GM19238 (cell line): ENCODE results near the gene AACS.
"Not testable (repeated sequence)": the region's sequence is repeated elsewhere in the genome, so short reads cannot be mapped to it uniquely, and the experiment has no call there.

Experiments used
- DNase-seq: peaks from one replicate; pipeline ENCODE4 v3.0.0; 2011; ENCODE audit warnings: low spot score; ENCODE audit not compliant: insufficient read length

AACS gene, protein sequence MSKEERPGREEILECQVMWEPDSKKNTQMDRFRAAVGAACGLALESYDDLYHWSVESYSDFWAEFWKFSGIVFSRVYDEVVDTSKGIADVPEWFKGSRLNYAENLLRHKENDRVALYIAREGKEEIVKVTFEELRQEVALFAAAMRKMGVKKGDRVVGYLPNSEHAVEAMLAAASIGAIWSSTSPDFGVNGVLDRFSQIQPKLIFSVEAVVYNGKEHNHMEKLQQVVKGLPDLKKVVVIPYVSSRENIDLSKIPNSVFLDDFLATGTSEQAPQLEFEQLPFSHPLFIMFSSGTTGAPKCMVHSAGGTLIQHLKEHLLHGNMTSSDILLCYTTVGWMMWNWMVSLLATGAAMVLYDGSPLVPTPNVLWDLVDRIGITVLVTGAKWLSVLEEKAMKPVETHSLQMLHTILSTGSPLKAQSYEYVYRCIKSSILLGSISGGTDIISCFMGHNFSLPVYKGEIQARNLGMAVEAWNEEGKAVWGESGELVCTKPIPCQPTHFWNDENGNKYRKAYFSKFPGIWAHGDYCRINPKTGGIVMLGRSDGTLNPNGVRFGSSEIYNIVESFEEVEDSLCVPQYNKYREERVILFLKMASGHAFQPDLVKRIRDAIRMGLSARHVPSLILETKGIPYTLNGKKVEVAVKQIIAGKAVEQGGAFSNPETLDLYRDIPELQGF

DNA sequence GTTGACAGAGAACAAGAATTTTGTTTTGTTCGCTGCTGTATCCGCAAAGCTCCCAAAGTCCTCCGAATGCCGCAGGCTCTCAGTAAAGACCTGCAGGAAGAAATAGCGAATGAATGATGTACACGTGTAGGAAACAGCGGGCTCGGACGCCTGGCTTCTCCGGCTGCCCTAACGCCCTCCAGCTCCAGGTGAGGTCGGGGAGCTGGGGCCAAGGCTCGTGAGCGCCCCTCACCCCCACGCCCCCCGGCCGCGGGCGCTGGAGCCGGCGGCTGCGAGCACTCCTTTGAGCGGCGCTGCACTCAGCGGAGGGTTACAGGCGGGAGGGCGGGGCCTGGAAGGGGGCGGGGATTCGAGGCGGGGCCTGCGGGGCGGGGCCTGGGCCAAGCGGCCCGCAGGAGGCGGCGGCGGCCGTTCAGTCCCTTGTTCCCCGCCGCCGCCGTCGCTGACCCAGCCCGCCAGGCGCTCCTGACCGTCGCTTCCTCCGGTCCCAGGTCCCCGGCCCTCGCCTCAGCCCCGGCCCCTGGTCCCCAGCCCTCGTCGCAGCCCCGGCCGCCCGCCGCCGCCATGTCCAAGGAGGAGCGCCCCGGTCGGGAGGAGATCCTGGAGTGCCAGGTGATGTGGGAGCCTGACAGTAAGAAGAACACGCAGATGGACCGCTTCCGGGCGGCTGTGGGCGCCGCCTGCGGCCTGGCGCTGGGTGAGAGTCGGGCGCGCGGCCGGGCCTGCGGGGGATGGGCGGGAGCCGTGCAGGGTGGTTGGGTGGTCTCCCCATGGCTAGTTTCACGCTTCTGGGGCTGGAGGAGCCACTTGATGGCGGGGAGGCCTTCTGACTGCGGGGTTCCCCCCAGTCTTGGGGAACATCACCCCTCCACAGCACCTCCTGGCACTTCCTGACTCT, at the start of gene AACS:
AACS (plus strand) TSS at position 415 of the 898 bp plus-strand sequence; CDS start at position 565, 150 bp downstream.
- peak; percentile 94 for DNase-seq

DNA sequence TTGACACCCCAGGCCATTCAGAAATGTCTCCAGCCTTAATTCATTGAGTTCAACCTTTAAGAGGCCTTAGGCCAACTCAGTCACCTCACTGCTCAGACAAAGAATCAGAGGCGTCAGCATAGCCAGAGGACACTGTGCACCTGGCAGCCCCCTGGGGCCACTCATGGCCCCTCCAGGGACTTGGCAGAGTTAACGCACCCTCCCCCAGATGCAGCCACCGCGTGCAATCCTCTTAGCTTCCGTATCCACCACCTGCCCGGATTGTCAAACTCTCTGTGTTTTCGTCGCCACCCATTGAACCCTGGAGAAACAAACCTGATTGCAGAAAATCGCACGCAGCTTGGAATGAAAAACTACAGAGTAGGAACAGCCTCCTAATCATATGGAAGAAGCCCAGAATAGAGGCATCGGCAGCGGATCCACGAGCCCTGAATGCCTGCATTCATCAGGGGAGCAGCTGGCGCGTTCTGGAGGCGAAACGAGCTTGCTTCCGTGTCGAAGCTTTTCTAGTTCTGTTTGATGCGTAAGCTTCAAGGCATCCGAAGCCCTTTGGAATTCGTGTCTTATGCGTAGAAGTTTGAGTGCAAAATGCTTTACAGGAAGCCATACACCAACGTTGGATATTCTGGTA, 49.4 kb upstream of the AACS start:
- no peak for DNase-seq

DNA sequence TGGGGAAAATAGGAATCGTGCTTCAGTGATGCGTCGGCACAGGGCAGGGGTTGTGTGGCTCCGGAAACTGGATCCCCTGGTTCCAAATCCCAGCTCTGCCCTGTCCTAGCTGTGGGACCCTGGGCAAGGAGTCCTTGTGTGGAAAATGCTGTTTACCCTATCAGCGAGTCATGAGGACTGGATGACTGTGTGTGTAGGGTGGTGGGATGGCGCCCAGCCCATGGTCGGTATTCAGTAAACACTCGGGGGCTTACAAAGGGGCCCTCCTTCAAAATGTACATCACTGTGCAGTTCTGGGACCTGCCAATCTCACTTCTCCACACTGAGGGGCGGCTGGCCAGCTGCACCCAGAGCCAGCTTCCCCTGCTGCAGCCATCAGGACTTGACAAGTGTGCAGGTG, 47.4 kb upstream of the AACS start:
- no peak for DNase-seq

DNA sequence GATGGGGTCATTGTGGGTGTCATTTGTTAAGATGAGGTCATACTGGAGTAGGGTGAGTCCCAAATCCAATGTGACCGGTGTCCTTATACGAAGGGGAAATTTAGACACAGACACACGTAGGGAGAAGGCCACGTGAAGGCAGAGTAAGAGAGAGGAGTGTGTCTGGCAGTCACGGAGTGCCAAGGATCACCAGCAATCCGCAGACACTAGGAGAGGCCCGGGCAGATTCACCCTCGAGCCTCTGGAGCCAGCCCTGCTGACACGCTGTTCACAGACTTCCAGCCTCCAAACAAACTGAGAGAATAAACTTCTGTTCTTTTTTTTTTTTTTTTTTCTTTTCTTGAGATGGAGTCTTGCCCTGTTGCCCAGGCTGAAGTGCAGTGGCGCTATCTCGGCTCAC, 46.9 kb upstream of the AACS start:
- DNase-seq = no peak

DNA sequence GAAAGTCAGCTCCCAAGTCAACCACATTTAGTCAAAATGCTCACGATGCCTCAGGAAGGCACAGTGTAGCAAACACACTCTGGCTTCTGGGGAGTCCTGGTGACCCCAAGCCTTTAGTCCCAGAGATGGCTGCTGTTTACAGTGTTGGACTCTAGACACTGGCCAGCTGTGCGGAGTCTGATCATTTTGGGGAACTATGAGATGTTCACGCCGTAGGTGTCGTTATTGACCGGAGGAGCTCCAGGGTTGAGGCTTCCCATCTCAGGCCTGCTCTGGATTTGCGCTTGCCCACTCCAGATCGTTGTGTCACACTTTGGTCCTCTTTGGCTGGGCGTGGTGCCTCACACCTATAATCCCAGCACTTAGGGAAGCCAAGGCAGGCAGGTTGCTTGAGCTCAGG, 44.1 kb upstream of the AACS start:
- DNase-seq = no peak

DNA sequence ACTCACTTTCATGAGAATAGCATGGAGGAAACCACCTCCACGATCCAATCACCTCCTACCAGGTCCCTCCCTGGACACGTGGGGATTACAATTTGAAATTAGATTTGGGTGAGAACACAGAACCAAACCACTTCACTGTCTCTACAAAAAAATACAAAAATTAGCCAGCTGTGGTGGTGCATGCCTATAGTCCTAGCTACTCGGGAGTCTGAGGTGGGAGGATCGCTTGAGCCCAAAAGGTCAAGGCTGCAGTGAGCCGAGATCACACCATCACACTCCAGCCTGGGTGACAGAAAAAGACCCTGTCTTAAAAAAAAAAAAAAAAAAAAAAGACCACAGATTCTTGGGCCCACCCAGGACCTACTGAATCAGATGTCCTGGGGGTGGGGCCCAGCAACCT, 43.5 kb upstream of the AACS start:
- no peak for DNase-seq

DNA sequence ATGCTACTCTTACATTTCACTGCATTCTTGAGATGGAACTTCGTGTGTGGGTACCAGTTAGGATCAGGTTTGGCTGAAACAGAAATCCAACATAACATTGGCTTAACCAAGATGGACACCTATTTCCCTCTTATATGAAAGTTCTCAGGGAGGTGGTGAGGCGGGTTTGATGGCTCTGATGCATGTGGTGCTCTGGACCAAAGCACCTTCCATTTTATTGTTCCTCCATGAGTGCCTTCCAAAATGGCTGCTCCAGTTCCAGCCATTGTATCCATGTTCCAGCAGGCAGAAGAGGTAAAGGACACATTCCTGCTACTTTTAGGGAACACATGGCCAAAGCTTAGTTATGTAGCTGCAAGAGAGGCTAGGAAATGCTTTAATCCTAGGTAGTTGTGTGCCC, 42.2 kb upstream of the AACS start:
- DNase-seq = no peak

DNA sequence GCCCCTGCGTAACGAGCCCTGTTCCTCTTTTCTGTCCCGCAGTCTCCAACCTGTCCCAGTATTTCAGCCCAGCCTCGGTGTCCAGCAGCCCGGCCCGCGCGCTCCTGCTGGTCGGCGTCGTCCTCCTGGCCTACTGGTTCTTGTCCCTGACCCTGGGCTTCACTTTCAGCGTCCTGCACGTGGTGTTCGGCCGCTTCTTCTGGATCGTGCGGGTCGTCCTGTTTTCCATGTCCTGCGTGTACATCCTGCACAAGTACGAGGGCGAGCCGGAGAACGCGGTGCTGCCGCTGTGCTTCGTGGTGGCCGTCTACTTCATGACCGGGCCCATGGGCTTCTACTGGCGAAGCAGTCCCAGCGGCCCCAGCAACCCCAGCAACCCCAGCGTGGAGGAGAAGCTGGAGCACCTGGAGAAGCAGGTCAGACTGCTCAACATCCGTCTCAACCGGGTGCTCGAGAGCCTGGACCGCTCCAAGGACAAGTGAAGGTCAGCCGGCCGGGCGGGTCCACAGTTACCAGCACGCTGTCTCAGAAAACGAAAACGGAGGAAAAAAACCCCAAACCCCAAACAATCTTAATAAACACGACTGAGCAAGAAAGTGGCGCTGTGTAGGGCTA, 40.2 kb upstream of the AACS start:
- no peak for DNase-seq

DNA sequence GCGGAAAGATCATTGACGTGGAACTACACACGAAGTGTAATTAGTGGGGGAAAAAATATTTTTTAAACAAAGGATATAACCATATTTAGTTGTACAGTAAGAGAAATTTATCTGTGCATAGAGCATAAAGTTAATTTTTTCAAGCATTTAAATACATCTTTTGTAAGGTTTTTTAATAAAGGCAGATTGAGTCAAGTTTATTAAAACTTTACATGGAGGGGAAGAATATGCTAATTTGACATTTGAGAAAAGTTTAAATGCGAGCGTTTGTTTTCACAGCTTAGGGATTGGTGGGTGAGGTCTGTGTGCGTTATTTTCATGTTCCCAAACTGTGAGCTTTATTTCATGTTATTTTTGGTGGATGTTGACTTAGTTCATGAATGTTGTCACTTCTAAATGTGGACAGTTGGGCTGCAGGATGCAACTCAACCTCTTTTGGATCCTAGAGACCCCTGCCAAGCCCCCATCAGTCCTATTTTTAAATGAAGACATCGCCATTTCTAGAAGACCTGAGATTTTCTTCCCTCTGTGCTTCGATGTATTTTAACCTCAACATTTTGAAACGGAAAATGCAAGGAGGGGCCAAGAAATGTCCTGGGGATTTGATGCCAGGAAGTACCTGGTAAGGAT, 39.5 kb upstream of the AACS start:
- DNase-seq = no peak

DNA sequence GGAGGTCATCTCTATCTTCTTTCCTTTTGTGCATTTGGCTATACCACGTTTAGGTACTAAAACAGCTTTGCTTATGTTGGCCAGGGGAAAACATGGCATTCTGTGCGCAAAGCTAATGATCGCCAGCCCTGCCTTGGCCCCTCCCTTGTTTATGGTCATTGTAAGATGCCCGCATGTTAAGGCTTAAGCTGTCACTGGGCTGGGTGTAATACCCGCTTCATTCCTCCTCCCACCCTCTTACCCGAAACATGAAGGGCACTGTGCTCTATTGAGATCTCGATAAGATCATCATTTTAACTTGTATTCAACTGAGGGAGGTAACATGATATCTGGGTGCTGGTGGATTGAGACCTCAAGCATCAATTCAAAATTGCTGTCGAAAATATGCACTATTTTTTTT, 37.1 kb upstream of the AACS start:
- DNase-seq = no peak

DNA sequence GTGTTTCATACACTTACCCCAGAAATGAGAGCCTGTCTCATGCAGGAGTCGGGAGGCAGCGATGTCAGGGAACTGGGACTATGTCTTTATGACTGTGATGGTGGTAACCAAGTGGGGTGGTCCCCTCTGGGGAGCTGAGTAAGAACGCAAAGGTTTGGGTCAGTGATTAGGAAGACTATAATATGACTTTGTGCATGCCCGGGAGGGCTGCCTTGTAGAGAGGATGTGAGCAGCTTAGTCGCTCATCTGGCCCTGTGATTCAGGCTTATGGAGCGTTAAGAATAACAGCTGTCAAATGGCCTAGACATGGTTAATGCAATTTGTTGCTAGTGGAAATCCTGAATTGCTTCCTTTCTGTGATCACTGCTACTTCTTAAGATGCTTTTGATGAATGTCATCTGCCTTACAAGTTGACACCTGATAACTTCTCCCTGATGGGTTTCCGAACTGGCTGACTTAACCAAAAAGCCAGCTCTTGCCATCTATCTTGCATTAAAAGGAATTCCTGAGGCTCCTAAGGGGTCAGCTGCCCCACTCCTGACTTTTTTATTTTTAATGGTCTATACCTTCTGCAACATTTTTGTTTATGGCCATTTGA, 35.4 kb upstream of the AACS start:
- DNase-seq = no peak

DNA sequence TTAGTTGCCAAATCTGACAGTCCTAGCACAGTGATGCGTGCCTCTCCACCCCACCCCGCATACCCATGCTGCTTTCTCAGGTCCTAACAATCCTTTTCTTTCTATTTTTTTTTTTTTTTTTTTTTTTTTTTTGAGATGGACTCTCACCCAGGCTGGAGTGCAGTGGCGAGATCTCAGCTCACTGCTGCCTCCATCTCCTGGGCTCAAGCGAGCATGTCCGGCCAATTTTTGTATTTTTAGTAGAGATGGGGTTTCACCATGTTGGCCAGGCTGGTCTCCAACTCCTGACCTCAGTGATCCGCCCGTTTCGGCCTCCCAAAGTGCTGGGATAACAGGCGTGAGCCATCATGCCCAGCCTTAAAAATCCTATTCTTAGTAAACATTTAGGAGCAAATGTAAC, 33.8 kb upstream of the AACS start:
- DNase-seq = not testable (repeated sequence)

DNA sequence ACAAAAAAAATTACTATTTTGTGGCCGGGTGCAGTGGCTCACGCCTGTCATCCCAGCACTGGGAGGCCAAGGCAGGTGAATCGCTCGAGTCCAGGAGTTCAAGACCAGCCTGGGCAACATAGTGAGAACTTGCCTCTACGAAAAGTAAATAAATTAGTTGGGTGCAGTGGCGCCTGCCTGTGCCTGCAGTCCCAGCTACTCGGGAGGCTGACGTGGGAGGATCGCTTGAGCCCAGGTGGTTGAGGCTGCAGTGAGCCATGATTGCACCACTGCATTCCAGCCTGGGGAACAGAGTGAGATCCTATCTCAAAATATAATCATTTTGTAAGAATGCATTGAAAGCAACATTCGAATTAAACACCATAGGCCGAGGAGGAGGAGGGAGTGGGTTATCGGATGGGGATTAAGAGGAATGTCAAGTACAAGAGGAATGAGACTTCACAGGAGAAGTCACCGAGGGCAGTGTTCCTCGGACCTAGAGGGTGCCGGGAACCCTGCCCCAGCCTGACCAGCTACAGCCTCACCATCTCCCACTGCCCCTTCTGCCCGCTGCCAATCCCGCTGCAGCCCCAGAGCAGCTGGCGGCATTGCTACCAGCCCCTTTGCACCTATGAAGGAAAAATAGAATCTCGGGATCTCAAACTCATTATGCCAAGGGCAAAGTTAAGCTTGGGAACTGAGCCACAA, 32.6 kb upstream of the AACS start:
- no peak for DNase-seq

DNA sequence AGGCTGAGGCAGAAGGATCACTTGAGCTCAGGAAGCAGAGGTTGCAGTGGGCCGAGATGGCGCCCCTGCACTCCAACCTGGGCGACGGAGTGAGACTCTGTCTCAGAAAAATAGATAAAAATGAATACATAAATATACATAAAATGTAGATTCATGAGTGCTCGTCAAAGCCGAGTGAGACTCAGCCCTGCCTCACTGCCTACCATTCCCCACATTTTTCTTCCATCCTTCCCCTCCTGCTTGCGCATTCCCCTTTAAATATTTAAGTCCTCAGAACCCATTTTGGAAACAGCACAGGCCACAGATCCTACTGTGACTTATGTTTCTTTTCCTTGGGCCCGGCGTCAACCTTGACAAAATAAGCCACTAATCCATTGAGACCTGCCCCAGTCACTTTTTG, 31.9 kb upstream of the AACS start:
- DNase-seq = no peak

DNA sequence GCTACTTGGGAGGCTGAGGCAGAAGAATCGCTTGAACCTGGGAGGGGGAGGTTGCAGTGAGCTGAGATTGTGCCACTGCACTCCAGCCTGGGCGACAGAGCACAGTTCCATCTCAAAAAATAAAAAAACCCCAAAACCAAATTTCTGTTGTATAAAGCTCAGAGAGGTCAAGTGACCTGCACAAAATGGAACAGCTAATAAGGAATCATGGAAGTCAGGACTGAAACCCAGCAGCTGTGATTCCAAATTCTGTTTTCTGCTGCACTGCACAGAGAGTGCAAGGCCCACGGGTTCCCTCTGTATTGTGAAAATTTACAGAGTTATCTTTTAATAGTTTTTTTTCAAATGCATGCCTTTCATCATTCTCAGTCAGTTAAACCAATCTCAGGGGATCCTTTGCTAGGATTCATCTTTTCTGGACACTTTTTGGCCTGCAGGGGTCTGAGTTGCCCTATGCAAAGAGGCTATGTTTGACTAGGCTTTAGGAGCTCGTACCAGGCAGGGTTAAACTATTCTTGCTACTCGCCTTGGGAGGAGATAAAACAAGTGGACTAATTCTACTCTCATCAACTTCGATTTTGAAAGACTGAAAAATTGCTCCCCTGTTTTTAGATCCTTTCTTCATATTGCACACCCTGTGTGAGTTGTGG, 26.1 kb upstream of the AACS start:
- DNase-seq = no peak

DNA sequence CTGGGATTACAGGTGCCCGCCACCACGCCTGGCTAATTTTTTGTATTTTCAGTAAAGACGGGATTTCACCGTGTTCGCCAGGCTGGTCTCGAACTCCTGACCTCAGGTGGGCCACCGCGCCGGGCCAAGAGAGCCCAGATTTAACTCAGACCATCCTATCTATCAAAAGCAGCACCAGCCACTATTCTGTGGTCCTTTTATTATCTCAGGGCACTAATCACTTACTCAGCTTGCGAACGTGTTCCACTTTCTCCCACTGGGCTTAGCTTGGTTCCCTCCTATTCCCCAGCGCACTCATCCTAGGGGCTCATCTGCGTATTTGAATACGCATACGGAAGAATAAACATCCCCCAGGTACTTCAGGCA, 16.2 kb upstream of the AACS start:
- DNase-seq = no peak

DNA sequence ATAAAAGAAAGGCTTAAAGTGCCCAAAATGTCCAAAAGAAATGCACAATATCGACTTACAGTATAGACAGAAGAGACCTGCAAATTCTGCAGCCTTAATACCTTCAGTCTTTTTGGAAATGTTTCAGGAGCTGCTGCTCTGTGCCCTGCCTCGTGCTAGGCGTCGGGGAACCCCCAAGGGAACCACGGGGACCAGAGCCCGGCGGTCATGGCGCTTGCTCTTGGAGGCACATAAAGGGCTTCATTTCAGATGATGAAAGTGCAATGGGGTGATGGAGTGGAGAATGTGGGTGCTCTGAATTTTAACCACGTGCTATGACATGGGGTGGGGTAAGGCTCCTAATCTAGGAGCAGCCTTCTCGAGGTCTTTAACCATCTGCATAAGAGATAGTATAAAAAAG, 14.8 kb upstream of the AACS start:
- no peak for DNase-seq

DNA sequence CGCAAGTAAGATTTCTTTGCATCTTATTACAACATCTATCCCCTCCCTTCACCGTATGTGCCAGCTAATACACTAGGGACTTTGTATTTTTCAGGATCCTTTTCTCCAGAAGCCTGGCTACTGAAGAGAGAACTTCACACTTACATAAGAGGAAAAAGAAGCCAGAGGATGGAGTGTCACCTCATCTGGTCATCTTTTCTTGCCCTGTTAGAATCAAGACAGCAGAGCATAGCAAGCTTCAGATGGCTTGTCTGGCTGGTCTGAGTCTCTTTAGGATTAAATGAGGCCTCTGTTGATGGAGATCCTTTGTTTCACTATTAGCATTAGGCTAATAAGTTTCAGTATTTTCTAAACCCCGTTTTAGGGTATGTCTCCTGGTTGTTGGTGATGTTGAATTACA, 14.4 kb upstream of the AACS start:
- DNase-seq = no peak

DNA sequence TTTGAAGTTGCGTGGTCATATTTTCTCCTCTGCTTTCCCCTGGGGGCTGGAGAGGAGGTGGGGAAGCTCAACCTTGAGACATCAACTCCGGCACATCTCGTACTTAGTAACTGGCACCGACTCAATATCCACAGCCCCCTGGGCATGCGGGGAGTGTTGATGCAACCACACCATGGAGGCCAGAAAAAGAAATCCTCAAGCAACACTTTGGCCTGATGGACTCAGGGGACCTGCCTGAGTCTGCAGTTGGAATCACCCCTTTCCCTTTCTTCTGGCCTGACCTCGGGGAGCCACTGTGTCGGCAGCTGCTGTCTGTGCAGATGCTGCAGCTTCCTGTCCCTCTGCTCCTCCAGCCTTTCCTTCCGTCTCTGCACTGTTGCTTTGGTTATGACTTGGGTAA, 11.4 kb upstream of the AACS start:
- DNase-seq = no peak
